SHP77 (cell line): ENCODE data around the gene ARHGAP15.

Experiments used
- DNase-seq, 2 experiments: peaks; one replicate each; lab custom pipeline; 2025; lab: John Stamatoyannopoulos, UW

The ARHGAP15 gene

DNA sequence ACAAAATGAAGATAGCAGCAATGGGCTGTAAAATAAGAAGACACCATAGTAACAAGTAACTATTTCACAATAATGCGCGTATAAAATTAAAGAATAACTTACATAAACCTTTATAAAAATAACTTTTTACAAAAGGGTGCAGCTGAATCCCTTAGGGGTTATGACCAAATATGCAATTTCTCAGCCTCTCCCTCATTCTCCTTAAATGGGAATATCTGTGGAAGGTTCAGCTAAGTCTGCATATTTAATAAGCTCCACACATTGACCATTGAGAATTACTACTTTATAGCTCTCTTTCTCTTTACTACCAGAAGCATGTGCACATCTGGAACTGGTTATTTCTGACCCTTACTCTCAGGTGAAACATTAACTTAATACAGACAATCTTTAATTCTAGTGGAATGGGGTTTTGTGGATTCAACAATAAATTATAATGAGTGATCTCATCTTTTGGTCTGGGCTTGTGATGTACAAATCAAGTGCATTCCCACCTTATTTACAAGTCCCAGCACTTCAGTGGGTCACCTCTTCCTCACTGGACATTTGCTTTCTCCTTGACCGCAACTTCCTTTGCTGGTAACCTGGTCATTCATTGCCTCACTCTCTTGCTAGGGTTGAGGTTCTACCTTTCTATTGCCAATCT lies 15.7 kb downstream of the ARHGAP15 start:
- no peak for DNase-seq

DNA sequence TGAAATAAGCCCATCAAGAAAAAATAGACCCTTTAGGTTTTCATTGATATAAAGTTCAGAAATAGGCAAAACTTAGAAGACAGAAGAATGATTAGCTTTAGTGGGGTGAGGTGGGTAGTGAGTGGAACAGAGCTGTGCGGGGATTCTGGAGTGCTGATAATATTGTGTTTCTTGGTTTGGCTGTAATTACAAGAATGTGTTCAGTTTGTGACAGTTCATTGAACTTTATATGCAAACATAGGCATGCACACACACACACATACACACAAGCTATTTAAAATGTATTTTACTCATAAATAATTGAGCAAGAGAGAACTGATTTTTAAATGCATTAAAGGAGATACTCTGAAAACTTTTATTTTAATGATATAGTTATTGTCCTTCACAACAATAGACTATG lies 17.1 kb downstream of the ARHGAP15 start:
- no peak for DNase-seq

GRCh38 chr2:143146815-143147530 lies 17.8 kb downstream of the ARHGAP15 start:
- no peak for DNase-seq

DNA sequence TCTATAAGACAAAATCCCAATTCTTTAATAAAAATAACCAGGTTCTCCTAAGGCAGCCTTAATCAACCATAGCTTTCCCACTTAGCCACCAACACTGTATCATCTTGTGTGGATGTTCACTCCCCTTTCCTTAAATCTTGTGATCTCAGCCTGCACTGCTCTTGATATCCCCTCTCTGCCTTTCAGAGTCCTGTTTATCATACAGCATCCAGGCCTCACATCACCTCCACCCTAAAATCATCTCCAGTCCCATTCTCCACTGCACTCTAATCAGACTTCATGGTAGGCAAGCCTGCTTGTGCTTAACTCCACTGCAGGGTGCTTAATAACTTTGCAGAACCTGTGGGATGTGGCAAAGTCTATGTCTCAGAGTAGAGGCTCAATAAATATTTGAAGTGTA lies 18.8 kb downstream of the ARHGAP15 start:
- DNase-seq, result no peak

GRCh38 chr2:143148757-143149156 lies 19.5 kb downstream of the ARHGAP15 start:
- DNase-seq, result no peak

DNA sequence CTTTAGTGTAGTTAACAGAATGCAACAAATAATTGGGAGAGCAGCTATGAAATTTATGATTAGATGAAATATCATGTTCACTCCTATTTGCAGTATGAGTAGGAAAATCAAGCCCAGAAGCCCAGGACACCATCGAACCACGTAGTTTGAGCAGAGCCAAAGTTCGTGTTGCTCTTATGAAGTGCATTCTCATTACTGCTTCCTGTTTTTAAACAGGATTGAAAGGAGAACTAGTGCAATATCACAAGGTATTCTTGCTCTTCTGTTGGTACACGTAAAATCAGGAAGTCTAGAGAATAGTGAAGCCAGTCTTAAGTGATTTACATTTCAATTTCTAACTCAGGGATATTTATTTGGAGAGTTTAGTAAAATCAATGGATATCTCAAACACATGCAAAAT lies 21.1 kb downstream of the ARHGAP15 start:
- DNase-seq, result no peak

- no peak for DNase-seq
Measured at GRCh38 chr2:143151111-143151752, 22.0 kb downstream of the ARHGAP15 start.

DNA sequence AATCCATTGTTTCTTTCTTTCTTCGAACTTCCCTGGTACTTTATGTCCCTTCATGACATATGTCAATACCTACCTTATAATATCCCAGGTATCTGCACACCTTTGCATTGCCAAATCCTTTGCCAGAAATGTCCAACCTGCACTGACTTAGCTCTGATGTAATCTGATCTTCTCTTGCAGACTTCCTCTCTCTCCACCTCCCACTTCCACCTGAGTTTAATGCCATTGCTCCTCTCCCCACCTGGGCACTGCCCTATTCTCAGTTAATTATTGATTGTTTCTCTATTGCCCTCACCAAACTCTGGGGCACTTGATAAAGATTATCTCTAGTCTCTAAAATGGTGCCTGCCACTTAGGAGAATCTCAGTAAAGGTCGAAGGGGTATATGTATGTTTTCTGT lies 23.0 kb downstream of the ARHGAP15 start:
- DNase-seq, result no peak

DNA sequence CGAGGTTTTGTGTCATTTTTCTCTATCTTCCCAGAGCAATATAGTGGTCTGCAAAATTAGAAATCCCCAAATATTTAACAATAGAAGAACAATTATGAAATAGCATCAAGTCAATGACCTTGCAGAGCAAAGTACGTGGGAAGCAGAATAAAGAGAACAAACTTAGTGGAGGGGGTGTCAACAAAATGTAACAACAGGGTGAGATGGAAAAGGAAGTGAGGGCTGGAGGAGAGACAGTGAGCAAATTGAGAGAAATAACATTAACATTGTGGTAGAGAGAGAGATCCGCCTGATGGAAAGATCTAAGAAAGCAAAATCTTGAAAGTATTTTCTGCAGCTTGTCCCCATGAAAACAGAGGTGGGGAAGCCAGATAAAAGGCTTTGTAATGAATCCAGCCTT lies 23.4 kb downstream of the ARHGAP15 start:
- DNase-seq, result no peak

DNA sequence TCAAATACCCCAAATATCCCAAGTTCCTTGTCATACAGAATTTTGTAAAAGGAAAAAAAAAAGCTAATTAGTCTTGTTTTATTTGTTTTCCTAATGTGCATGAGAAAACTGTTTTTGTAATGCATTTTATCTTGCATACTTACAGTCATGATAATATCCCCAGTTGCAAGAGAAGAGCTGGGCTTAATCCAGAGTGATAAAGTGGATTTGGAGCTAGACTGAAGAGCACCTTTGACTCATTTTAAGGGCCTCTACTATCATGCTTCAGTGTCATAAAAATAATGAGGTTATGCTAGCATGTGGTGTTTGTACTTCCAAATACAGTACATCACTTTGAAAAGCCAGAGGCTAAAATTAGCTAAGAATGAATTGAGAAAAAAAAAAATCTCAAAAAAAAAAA lies 26.4 kb downstream of the ARHGAP15 start:
- DNase-seq, result no peak

GRCh38 chr2:143157001-143157400 lies 27.8 kb downstream of the ARHGAP15 start:
- DNase-seq, result no peak

GRCh38 chr2:143157418-143157817 lies 28.2 kb downstream of the ARHGAP15 start:
- DNase-seq, result no peak

DNA sequence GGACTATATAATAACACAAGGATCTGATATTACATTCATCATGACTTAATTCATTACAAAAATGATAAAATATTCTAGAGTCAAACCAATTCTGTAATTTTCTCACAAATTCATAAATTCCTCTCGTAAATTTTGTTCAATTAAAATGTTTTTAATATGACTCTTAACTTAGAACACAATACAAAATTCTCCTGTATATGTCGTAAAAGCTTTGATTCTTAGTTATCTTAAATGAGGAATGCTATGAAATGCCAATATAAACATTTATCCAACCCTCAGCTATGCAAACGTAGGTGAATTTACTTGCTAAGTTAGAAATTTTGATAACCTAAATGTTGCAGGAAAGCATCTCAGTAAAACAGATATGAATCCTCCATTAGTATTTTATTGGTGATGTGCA lies 28.9 kb downstream of the ARHGAP15 start:
- no peak for DNase-seq

DNA sequence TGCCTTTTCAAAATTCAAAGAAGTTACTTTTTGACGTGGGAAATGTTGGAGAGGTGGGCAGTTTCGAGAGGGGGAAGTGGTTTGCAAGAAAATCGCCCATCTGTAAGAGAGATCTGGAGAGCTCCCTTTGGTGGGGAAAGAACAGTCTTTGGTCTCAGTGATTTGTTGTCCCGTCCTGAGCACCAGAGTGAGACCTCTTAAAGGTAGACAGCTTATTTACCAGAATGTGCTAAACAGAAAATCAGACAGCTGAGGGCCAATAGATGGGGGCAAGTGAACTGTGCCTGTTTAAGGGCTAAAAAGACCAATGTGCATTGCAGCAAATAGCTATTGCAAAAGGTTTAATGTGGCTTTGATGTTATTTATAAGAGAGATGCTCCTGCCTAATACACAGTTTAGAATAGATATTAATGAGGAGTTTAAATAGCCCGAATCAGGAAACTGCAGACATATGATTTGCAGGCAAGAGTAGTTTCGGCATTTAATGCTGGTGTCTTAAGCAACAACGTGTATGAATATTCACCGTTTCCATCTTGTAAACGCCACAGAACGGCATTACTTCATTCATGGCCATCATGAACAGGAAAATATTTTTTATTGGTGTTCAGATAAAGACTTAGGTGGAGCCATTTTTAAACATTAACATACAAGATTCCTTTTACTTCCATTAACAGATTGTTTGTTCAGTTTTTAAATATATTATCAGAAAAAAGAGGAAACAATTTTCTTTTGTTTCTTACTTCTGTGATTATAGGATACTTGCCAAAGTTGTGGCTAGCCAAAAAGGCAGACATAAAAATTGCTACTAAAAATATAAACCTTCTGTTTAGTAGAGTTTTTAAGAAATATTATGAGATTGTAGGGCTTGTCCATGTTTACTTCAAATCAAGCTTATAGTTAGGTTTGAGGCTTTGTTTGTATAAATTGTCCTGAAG lies 29.6 kb downstream of the ARHGAP15 start:
- no peak for DNase-seq

- DNase-seq, result no peak
Measured at GRCh38 chr2:143159486-143159840, 30.2 kb downstream of the ARHGAP15 start.

- DNase-seq, result no peak
Measured at GRCh38 chr2:143160732-143161707, 31.8 kb downstream of the ARHGAP15 start.

GRCh38 chr2:143162123-143162837 lies 33.1 kb downstream of the ARHGAP15 start:
- DNase-seq, result peak in 1 of 2 experiments; percentile 51

- no peak for DNase-seq
Measured at GRCh38 chr2:143162997-143163396, 33.8 kb downstream of the ARHGAP15 start.

GRCh38 chr2:143163499-143163898 lies 34.3 kb downstream of the ARHGAP15 start:
- no peak for DNase-seq

GRCh38 chr2:143165291-143165690 lies 36.1 kb downstream of the ARHGAP15 start:
- DNase-seq, result no peak
